ENCODE results near the gene TRMU. TPM values are rescaled to one million over a fixed set of nuclear protein-coding genes. Genes with fewer than 3 reads are reported as not detected.
A peak's percentile ranks its signal among the peaks of the same experiment; 100 is the strongest.

The TRMU gene
- total RNA-seq, 6 experiments from 2014 or later = 17.2 to 24.2 (median 19.9) TPM

GRCh38 chr22:46381731-46382130 is 46.2 kb downstream of the TRMU start:
- H3K4me1 ChIP-seq = peaks cover 0 to 35% (median 11%) of the 10 kb centered on the region in 4 donors
- intact Hi-C loops (cut with DNase I) = loop anchor here in 1 of 2 donors (10.0 kb wide), 1 partner anchor 163 kb away; no protein-coding TSS in a partner anchor
- ATAC-seq (no peak), DNase-seq (peak in 1 of 3 donors; percentile 46)
- H3K27ac ChIP-seq = no peak overlapping the region
- WGBS (ENCODE audit: insufficient coverage, low coverage, low lambda C conversion rate, missing lambda C conversion rate) = 75% methylated on average over 5 of the region's 27 CpGs
- TF ChIP-seq POLR2A (IDR thresholded peaks at IDR 0.05) (no peak), CTCF (IDR thresholded peaks at IDR 0.05) (no peak)
- H3K36me3 ChIP-seq = no peaks in the 10 kb centered on the region
- H3K9me3 ChIP-seq = no peaks in the 10 kb centered on the region
- no peak overlapping the region for H3K4me3 ChIP-seq
- H3K27me3 ChIP-seq = no peaks in the 10 kb centered on the region

GRCh38 chr22:46382524-46382923 is 47.0 kb downstream of the TRMU start:
- Histone ChIP-seq H3K36me3 (no peaks in the 10 kb centered on the region), H3K4me3 (no peak overlapping the region), H3K27ac (no peak overlapping the region), H3K4me1 (peaks cover 0 to 28% (median 7%) of the 10 kb centered on the region in 4 donors), H3K27me3 (no peaks in the 10 kb centered on the region), H3K9me3 (no peaks in the 10 kb centered on the region)
- TF ChIP-seq POLR2A (IDR thresholded peaks at IDR 0.05) (no peak), CTCF (IDR thresholded peaks at IDR 0.05) (no peak)
- 92% methylated on average over 15 of the region's 15 CpGs for WGBS (ENCODE audit: insufficient coverage, low coverage, low lambda C conversion rate, missing lambda C conversion rate)
- no peak for ATAC-seq
- DNase-seq = no peak
- intact Hi-C loops (cut with DNase I) = loop anchor here in 1 of 2 donors (10.0 kb wide), 1 partner anchor 162 kb away; no protein-coding TSS in a partner anchor

GRCh38 chr22:46386312-46386711 is 50.8 kb downstream of the TRMU start:
- H3K36me3 ChIP-seq = no peaks in the 10 kb centered on the region
- H3K27me3 ChIP-seq = no peaks in the 10 kb centered on the region
- H3K9me3 ChIP-seq = no peaks in the 10 kb centered on the region
- TF ChIP-seq POLR2A (IDR thresholded peaks at IDR 0.05) (no peak), CTCF (IDR thresholded peaks at IDR 0.05) (no peak)
- ATAC-seq = no peak
- no peak for DNase-seq
- 100% methylated on average over 1 of the region's 27 CpGs for WGBS (ENCODE audit: insufficient coverage, low coverage, low lambda C conversion rate, missing lambda C conversion rate)
- H3K4me1 ChIP-seq = no peaks in the 10 kb centered on the region
- no peak overlapping the region for H3K4me3 ChIP-seq
- intact Hi-C loops (cut with DNase I) = loop anchor here in 1 of 2 donors (10.0 kb wide), 1 partner anchor 158 kb away; no protein-coding TSS in a partner anchor
- H3K27ac ChIP-seq = no peak overlapping the region

- Histone ChIP-seq H3K9me3 (no peaks in the 10 kb centered on the region), H3K27ac (no peak overlapping the region), H3K27me3 (no peaks in the 10 kb centered on the region), H3K4me3 (no peak overlapping the region), H3K4me1 (no peaks in the 10 kb centered on the region), H3K36me3 (no peaks in the 10 kb centered on the region)
- intact Hi-C loops (cut with DNase I) = loop anchor here in 1 of 2 donors (10.0 kb wide), 1 partner anchor 157 kb away; no protein-coding TSS in a partner anchor
- ATAC-seq (no peak), DNase-seq (no peak)
- TF ChIP-seq POLR2A (IDR thresholded peaks at IDR 0.05) (no peak), CTCF (IDR thresholded peaks at IDR 0.05) (no peak)
- WGBS (ENCODE audit: insufficient coverage, low coverage, low lambda C conversion rate, missing lambda C conversion rate) = 74% methylated on average over 3 of the region's 11 CpGs
Observed at GRCh38 chr22:46387748-46388147, 52.2 kb downstream of the TRMU start.
